Tibial artery (tissue), 4 donors: Measurements from ENCODE around the gene CEP170.

Experiments
- DNase-seq, 2 donors: peaks; one replicate each; pipeline ENCODE4 v3.0.0-alpha.2; 2019
- H3K27ac ChIP-seq, 2 donors: fragments of 200-600 bp; sonication (generic) in 1 of 2; 1 replicate in 1 of 2; 2 replicates in 1 of 2; pipeline ENCODE4 v1.5.1; 2018 to 2019; ENCODE audit warnings: mild to moderate bottlenecking in 1 of 2
- H3K27me3 ChIP-seq, 2 donors: fragments of 200-600 bp; sonication (generic) in 1 of 2; one replicate each; pipeline versions ENCODE4 v1.5.1 to v1.6.0; 2016 to 2019
- H3K36me3 ChIP-seq, 3 donors: fragments of 200-600 bp; sonication (generic) in 2 of 3; one replicate each; pipeline ENCODE4 v1.5.1; 2016 to 2019; ENCODE audit warnings: mild to moderate bottlenecking in 2 of 3
- H3K4me1 ChIP-seq, 4 donors: fragments of 200-600 bp; sonication (generic) in 2 of 4; 1 replicate in 3 of 4; 2 replicates in 1 of 4; pipeline ENCODE4 v1.5.1; 2016 to 2019
- H3K4me3 ChIP-seq, 2 donors: fragments of 200-600 bp; sonication (generic) in 1 of 2; 1 replicate in 1 of 2; 2 replicates in 1 of 2; pipeline ENCODE4 v1.5.1; 2018 to 2019; ENCODE audit warnings: mild to moderate bottlenecking in 2 of 2
- H3K9me3 ChIP-seq, 3 donors: fragments of 200-600 bp; sonication (generic) in 1 of 3; one replicate each; pipeline ENCODE4 v1.5.1; 2016 to 2019
- intact Hi-C: fragments of 100-400 bp; cut with DNase I; formaldehyde crosslinking; loops from one replicate; pipeline ENCODE4 v1.15.0; 2023; ENCODE audit warnings: low total_unique reads
- TF ChIP-seq, protein P1 (sequence below), 2 experiments: fragments of 200-600 bp in 1 of 2; fragments of 450-650 bp in 1 of 2; IDR thresholded peaks; one replicate each; pipeline ENCODE4 v1.5.1; 2017 to 2019; ENCODE audit warnings: antibody characterized with exemption in 2 of 2, mild to moderate bottlenecking in 1 of 2, moderate library complexity in 1 of 2

CEP170 gene

DNA sequence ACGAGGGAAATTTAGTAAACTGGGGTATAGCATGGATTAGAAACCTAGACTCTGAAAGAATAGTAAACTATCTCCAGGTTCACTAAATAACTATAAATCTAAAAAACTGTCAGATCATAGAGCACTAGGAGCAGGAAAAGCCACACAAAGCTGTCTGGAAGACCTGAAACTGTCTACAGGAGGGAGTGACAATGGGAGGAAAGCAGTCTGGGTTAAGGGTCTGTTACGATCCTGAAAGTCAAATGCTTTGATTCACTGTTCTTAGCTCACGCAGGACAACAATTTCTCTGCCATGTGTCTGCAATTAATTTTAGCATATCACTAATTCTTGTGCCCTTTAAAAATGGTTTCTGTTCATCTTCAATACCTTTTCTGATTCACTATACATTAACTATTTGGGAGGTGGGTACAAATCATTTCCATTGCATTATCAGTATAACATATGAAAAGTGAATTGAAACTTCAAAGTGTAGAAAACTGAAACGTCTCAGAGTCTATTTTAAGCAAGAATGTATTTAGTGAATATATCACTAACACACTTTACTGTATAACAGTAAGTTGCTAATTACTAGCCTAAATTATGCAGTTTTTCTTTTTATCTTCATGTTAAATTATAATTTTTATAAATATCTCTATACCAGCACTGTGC, 18.4 kb downstream of the CEP170 start:
- Histone ChIP-seq H3K4me3 (no peak overlapping the region), H3K27me3 (no peaks in the 10 kb centered on the region), H3K27ac (no peak overlapping the region), H3K9me3 (peaks cover 0 to 8% (median 6%) of the 10 kb centered on the region in 3 donors), H3K36me3 (peaks cover 2 to 12% (median 6%) of the 10 kb centered on the region in 3 donors), H3K4me1 (peaks cover 0 to 21% (median 8%) of the 10 kb centered on the region in 4 donors)
- intact Hi-C loops, result no loop called here
- DNase-seq, result no peak
- TF ChIP-seq, protein P1, sequence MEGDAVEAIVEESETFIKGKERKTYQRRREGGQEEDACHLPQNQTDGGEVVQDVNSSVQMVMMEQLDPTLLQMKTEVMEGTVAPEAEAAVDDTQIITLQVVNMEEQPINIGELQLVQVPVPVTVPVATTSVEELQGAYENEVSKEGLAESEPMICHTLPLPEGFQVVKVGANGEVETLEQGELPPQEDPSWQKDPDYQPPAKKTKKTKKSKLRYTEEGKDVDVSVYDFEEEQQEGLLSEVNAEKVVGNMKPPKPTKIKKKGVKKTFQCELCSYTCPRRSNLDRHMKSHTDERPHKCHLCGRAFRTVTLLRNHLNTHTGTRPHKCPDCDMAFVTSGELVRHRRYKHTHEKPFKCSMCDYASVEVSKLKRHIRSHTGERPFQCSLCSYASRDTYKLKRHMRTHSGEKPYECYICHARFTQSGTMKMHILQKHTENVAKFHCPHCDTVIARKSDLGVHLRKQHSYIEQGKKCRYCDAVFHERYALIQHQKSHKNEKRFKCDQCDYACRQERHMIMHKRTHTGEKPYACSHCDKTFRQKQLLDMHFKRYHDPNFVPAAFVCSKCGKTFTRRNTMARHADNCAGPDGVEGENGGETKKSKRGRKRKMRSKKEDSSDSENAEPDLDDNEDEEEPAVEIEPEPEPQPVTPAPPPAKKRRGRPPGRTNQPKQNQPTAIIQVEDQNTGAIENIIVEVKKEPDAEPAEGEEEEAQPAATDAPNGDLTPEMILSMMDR (IDR thresholded peaks at IDR 0.05), result no peak

- intact Hi-C loops, result no loop called here
- Histone ChIP-seq H3K27ac (no peak overlapping the region), H3K4me1 (peaks cover 0 to 21% (median 8%) of the 10 kb centered on the region in 4 donors), H3K9me3 (peaks cover 0 to 24% (median 15%) of the 10 kb centered on the region in 3 donors), H3K4me3 (no peak overlapping the region), H3K36me3 (peaks cover 6 to 14% (median 9%) of the 10 kb centered on the region in 3 donors), H3K27me3 (no peaks in the 10 kb centered on the region)
- TF ChIP-seq, protein P1 (IDR thresholded peaks at IDR 0.05), result no peak
- DNase-seq, result no peak
Observed at GRCh38 chr1:243234978-243235647, 20.0 kb downstream of the CEP170 start.

GRCh38 chr1:243233908-243234307, 21.2 kb downstream of the CEP170 start:
- H3K27me3 ChIP-seq, result no peaks in the 10 kb centered on the region
- intact Hi-C loops, result no loop called here
- peaks cover 0 to 21% (median 8%) of the 10 kb centered on the region in 4 donors for H3K4me1 ChIP-seq
- H3K36me3 ChIP-seq, result peaks cover 6 to 14% (median 9%) of the 10 kb centered on the region in 3 donors
- no peak overlapping the region for H3K27ac ChIP-seq
- TF ChIP-seq, protein P1 (IDR thresholded peaks at IDR 0.05), result no peak
- no peak for DNase-seq
- peaks cover 0 to 28% (median 15%) of the 10 kb centered on the region in 3 donors for H3K9me3 ChIP-seq
- no peak overlapping the region for H3K4me3 ChIP-seq

DNA sequence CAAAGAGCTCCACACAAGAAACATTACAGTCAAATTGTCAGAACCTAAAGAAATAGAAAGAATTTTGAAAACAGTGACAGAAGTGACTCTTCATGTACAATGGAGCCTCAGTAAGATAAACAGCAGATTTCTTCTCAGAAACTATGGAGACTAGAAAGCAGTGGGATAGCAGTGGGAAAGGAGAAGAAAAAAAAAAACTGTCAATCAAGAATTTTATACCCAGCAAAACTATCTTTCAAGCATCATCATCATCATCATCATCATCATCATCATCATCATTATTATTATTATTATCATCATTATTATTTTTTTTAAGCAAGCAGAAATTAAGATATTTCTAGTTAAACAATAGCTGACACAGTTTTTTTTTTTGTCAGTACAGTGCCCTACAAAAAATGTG, 24.2 kb downstream of the CEP170 start:
- TF ChIP-seq, protein P1 (IDR thresholded peaks at IDR 0.05), result no peak
- Histone ChIP-seq H3K4me3 (no peak overlapping the region), H3K36me3 (peaks cover 6 to 14% (median 9%) of the 10 kb centered on the region in 3 donors), H3K9me3 (peaks cover 0 to 28% (median 15%) of the 10 kb centered on the region in 3 donors), H3K4me1 (peaks cover 0 to 12% (median 3%) of the 10 kb centered on the region in 4 donors), H3K27me3 (no peaks in the 10 kb centered on the region), H3K27ac (no peak overlapping the region)
- DNase-seq, result no peak
- intact Hi-C loops, result no loop called here

- no peak overlapping the region for H3K4me3 ChIP-seq
- intact Hi-C loops, result no loop called here
- TF ChIP-seq, protein P1 (IDR thresholded peaks at IDR 0.05), result no peak
- no peak for DNase-seq
- peaks cover 6 to 15% (median 9%) of the 10 kb centered on the region in 3 donors for H3K36me3 ChIP-seq
- H3K27me3 ChIP-seq, result no peaks in the 10 kb centered on the region
- H3K4me1 ChIP-seq, result peaks cover 0 to 9% (median 0%) of the 10 kb centered on the region in 4 donors
- H3K9me3 ChIP-seq, result peaks cover 0 to 28% (median 15%) of the 10 kb centered on the region in 3 donors
- no peak overlapping the region for H3K27ac ChIP-seq
Observed at GRCh38 chr1:243229526-243229925, 25.6 kb downstream of the CEP170 start.
